Endothelial cell of umbilical vein (primary cell): ENCODE data around the gene CARS1. TPM values are rescaled to one million over a fixed set of nuclear protein-coding genes. Genes with fewer than 3 reads are reported as not detected.

Experiments used
- BruUV-seq: library from RNA; stranded (reverse); fragments of 400-500 nt; replicated peaks from 2 replicates; lab custom pipeline; 2021; lab: Mats Ljungman, UMichigan
- CTCF ChIA-PET: fragments of 300-600, 350-600 bp; sonication (Branson Sonifier 250); formaldehyde crosslinking; loops from one replicate; lab custom pipeline; 2021; ENCODE audit warnings: antibody characterized with exemption, inconsistent platforms; lab: Charles Lee
- POLR2A ChIA-PET: fragments of 300-600, 350-600 bp; sonication (Branson Sonifier 250); formaldehyde crosslinking; loops from one replicate; lab custom pipeline; 2021; ENCODE audit warnings: antibody characterized with exemption, inconsistent platforms; lab: Charles Lee
- DNase-seq: peaks from one replicate; pipeline ENCODE4 v3.0.0-alpha.2; 2011; ENCODE audit warnings: low read depth, low spot score
- FAIRE-seq: peaks from 2 replicates; lab custom pipeline; 2011; peaks lifted over from hg19 to GRCh38; lab: Jason Lieb, UNC
- H2AFZ ChIP-seq: 2 replicates; pipeline ENCODE4 v1.6.0; 2012; ENCODE audit warnings: low read depth, low read length, control low read depth, inconsistent platforms
- H3K27ac ChIP-seq: 2 replicates; pipeline ENCODE4 v1.5.1; 2011; ENCODE audit warnings: low read depth, mild to moderate bottlenecking, control low read depth, low read length, moderate library complexity; ENCODE audit not compliant: insufficient read depth
- H3K27me3 ChIP-seq, 2 experiments: 2 replicates each; pipeline versions ENCODE4 v1.6.0 to v1.6.1; 2011; ENCODE audit warnings: low read length in 2 of 2, mixed read lengths in 1 of 2; ENCODE audit not compliant: control insufficient read depth in 2 of 2, insufficient read depth in 2 of 2
- H3K36me3 ChIP-seq, 2 experiments: 2 replicates in 1 of 2; 3 replicates in 1 of 2; pipeline ENCODE4 v1.5.1; 2011; ENCODE audit warnings: low read length in 2 of 2, mild to moderate bottlenecking in 1 of 2, moderate library complexity in 1 of 2; ENCODE audit not compliant: control insufficient read depth in 2 of 2, insufficient read depth in 2 of 2; ENCODE audit errors: extremely low read depth in 1 of 2
- H3K4me1 ChIP-seq: 3 replicates; pipeline ENCODE4 v1.5.1; 2011; ENCODE audit warnings: mild to moderate bottlenecking, low read length; ENCODE audit not compliant: control insufficient read depth, insufficient read depth; ENCODE audit errors: extremely low read depth
- H3K4me2 ChIP-seq: 2 replicates; pipeline ENCODE4 v1.6.1; 2011; ENCODE audit warnings: low read length, control low read depth, mixed read lengths; ENCODE audit not compliant: insufficient read depth
- H3K4me3 ChIP-seq, 3 experiments: fragments of 200-600 bp in 1 of 3; sonication (generic), shearing (Covaris generic) in 1 of 3; replicated peaks in 1 of 3; 2 replicates each; pipeline ENCODE4 v1.5.1; 2011 to 2016; ENCODE audit warnings: control low read depth in 3 of 3, low read length in 3 of 3, mild to moderate bottlenecking in 2 of 3, inconsistent platforms in 1 of 3, low read depth in 1 of 3, moderate library complexity in 1 of 3; ENCODE audit not compliant: insufficient read depth in 1 of 3
- H3K79me2 ChIP-seq: 2 replicates; pipeline ENCODE4 v1.6.0; 2012; ENCODE audit warnings: low read length, inconsistent platforms; ENCODE audit not compliant: control insufficient read depth, insufficient read depth
- H3K9ac ChIP-seq: replicated peaks from 2 replicates; pipeline ENCODE3; 2011; ENCODE audit warnings: low read length, control low read depth; ENCODE audit not compliant: insufficient read depth; ENCODE audit errors: extremely low read depth
- H3K9me1 ChIP-seq: replicated peaks from 3 replicates; pipeline ENCODE4 v1.6.0; 2011; ENCODE audit warnings: mild to moderate bottlenecking, low read length; ENCODE audit not compliant: control insufficient read depth, insufficient read depth; ENCODE audit errors: extremely low read depth
- H3K9me3 ChIP-seq: replicated peaks from 2 replicates; pipeline ENCODE4 v1.5.1; 2012; ENCODE audit warnings: low read length, inconsistent platforms; ENCODE audit not compliant: control insufficient read depth, insufficient read depth
- H4K20me1 ChIP-seq: replicated peaks from 2 replicates; pipeline ENCODE3; 2011; ENCODE audit warnings: mild to moderate bottlenecking, low read length; ENCODE audit not compliant: control insufficient read depth, insufficient read depth; ENCODE audit errors: extremely low read depth
- EZH2 ChIP-seq: IDR thresholded peaks from 2 replicates; pipeline ENCODE4 v1.6.1; 2012; ENCODE audit warnings: borderline replicate concordance, low read depth, mild to moderate bottlenecking, moderate library complexity, low read length, inconsistent platforms; ENCODE audit not compliant: severe bottlenecking
- FOS ChIP-seq: IDR thresholded peaks from 2 replicates; pipeline ENCODE4 v1.6.1; 2011; ENCODE audit warnings: mild to moderate bottlenecking, low read length, moderate library complexity, borderline replicate concordance; ENCODE audit not compliant: insufficient read depth
- JUN ChIP-seq: IDR thresholded peaks from 2 replicates; pipeline ENCODE4 v1.6.1; 2011; ENCODE audit warnings: borderline replicate concordance, low read depth; ENCODE audit not compliant: insufficient read length, insufficient read depth
- MYC ChIP-seq: IDR thresholded peaks from one replicate; pipeline ENCODE4 v1.6.1; 2011; ENCODE audit warnings: mild to moderate bottlenecking, low read depth, low read length
- POLR2AphosphoS5 ChIP-seq: IDR thresholded peaks from 2 replicates; pipeline ENCODE4 v1.6.1; 2012; ENCODE audit warnings: low read depth, mild to moderate bottlenecking, control low read depth, low read length, moderate library complexity; ENCODE audit not compliant: insufficient read depth
- dilution Hi-C: fragments of 300-500 bp; cut with MboI; formaldehyde crosslinking; loops from one replicate; pipeline ENCODE4 v1.15.0; 2019; ENCODE audit warnings: low sequenced_read_pairs; ENCODE audit not compliant: extremely low pct_ligation_motif_present
- intact Hi-C: fragments of 100-400 bp; cut with micrococcal nuclease; formaldehyde crosslinking; loops from one replicate; pipeline ENCODE4 v1.10.0; 2022
- polyA plus RNA-seq, 4 experiments: library from polyadenylated mRNA; depleted of rRNA in 3 of 4; stranded (reverse) in 3 of 4; unstranded in 1 of 4; fragments of >200 nt; gene quantifications; 2 replicates each; pipeline versions ENCODE4 v1.2.1 to v1.2.3, GENCODE V29; 2011 to 2012; ENCODE audit warnings: missing spikeins in 1 of 4
- total RNA-seq: library from RNA; stranded (reverse); gene quantifications from 2 replicates; pipeline ENCODE4 v1.2.3, GENCODE V29; 2021
- TF ChIP-seq, protein P1 (sequence below): IDR thresholded peaks from 2 replicates; pipeline ENCODE4 v1.6.1; 2011; ENCODE audit not compliant: insufficient read depth, insufficient read length
- TF ChIP-seq, protein P2 (sequence below), 2 donors: IDR thresholded peaks; 1 replicate in 1 of 2; 2 replicates in 1 of 2; pipeline ENCODE4 v1.5.1; 2011; ENCODE audit warnings: low read length in 2 of 2, mild to moderate bottlenecking in 2 of 2, moderate library complexity in 2 of 2, control low read depth in 1 of 2, inconsistent platforms in 1 of 2, low read depth in 1 of 2; ENCODE audit not compliant: insufficient read depth in 1 of 2; ENCODE audit errors: extremely low read depth in 1 of 2

The CARS1 gene
- total and polyA plus RNA-seq, 2 donors (not counting 3 experiments of a cell fraction or from before 2014, with no cell fraction given), result 43.5 to 66.2 TPM

DNA sequence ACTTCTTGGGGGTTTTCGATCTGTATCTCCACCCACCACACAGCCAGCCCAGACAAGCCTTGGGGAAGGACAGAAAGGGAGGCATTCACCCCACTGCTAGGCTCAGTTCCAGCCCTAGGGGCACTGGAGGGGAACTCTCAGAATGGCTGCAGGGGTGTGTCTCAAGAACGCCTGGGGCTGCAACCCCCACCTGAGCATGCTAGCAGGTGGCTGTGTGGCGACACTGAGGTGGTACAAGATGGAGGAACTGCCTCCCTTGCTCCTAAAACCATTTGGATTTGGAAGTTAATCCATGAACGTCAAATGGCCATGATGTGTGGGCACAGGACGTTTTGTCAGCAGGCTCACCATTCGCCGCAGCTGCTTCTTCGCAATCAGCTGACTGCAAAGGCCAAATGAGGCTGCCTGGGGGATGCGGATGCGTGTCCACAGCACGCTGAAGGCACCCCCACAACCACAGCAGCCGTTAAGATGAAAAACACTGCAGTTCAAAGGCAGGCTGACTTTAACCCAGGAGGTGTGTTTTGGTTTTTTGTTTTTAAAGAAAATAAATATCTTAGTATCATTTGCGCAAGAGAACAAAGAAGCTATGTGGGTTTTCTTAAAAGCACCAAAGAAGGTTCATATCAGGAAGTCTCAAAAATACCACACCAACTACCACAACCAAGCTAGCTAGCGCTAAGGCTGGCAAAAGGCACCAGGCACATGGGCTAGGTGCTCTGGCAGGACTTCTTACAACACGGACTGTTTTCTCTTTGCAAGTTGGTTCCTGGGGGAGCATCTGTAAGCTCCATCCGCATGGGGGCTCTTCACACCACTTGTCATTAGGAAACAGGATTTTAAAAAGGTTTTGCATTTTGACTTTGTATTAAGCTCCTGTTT lies 42.9 kb downstream of the CARS1 start:
- no TSS peak for BruUV-seq
- intact Hi-C loops (no loop called here), dilution Hi-C loops (no loop called here)
- H3K4me1 ChIP-seq, result no peaks in the 10 kb centered on the region
- H3K79me2 ChIP-seq, result no peaks in the 10 kb centered on the region
- no peak overlapping the region for H3K9ac ChIP-seq
- no peaks in the 10 kb centered on the region for H4K20me1 ChIP-seq
- no peaks in the 10 kb centered on the region for H3K27me3 ChIP-seq
- no peaks in the 10 kb centered on the region for H3K9me1 ChIP-seq
- no peak overlapping the region for H3K27ac ChIP-seq
- no peak overlapping the region for H3K4me2 ChIP-seq
- ChIA-PET POLR2A (no interaction called here), CTCF (interaction anchor here (1.2 to 1.5 kb wide), 4 partner anchors 9 to 394 kb away, joined by 3 to 4 read pairs (median 4); no protein-coding TSS in a partner anchor)
- no peak for DNase-seq
- H3K9me3 ChIP-seq, result no peaks in the 10 kb centered on the region
- H2AFZ ChIP-seq, result no peak overlapping the region
- H3K36me3 ChIP-seq, result peaks cover 10 to 59% of the 10 kb centered on the region in 2 experiments
- no peak overlapping the region for H3K4me3 ChIP-seq
- FAIRE-seq, result no peak
- TF ChIP-seq, protein P1, sequence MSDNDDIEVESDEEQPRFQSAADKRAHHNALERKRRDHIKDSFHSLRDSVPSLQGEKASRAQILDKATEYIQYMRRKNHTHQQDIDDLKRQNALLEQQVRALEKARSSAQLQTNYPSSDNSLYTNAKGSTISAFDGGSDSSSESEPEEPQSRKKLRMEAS, result no peak
- no peak for TF ChIP-seq POLR2AphosphoS5
- no peak for TF ChIP-seq FOS
- TF ChIP-seq MYC, result no peak
- TF ChIP-seq JUN, result no peak
- TF ChIP-seq, protein P2, sequence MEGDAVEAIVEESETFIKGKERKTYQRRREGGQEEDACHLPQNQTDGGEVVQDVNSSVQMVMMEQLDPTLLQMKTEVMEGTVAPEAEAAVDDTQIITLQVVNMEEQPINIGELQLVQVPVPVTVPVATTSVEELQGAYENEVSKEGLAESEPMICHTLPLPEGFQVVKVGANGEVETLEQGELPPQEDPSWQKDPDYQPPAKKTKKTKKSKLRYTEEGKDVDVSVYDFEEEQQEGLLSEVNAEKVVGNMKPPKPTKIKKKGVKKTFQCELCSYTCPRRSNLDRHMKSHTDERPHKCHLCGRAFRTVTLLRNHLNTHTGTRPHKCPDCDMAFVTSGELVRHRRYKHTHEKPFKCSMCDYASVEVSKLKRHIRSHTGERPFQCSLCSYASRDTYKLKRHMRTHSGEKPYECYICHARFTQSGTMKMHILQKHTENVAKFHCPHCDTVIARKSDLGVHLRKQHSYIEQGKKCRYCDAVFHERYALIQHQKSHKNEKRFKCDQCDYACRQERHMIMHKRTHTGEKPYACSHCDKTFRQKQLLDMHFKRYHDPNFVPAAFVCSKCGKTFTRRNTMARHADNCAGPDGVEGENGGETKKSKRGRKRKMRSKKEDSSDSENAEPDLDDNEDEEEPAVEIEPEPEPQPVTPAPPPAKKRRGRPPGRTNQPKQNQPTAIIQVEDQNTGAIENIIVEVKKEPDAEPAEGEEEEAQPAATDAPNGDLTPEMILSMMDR (IDR thresholded peaks at IDR 0.05; ENCODE audit: extremely low read depth in 1 of 2, insufficient read depth in 1 of 2, low read depth in 1 of 2, low read length in 2 of 2), result no peak
- TF ChIP-seq EZH2, result no peak
